HG03066 (cell line): Measurements from ENCODE around the gene KRTAP13-2.

Experiments
- ATAC-seq: cut with Tn5 transposase; IDR thresholded peaks from one replicate; pipeline ENCODE4 v1.9.1; 2021; ENCODE audit warnings: low read depth; ENCODE audit not compliant: unreplicated experiment

The KRTAP13-2 gene

GRCh38 chr21:30329203-30329875 is 42.7 kb downstream of the KRTAP13-2 start:
- ATAC-seq: no peak

- ATAC-seq: no peak
These were observed 45.7 kb downstream of the KRTAP13-2 start for GRCh38 chr21:30326390-30326789.
